ENCODE data around the gene ANXA8L1. TPM values are rescaled to one million over a fixed set of nuclear protein-coding genes. Genes with fewer than 3 reads are reported as not detected.
A peak's percentile ranks its signal among the peaks of the same experiment; 100 is the strongest.
"Not testable (repeated sequence)": the region's sequence is repeated elsewhere in the genome, so short reads cannot be mapped to it uniquely, and the experiment has no call there.

ANXA8L1 gene
- total and polyA plus RNA-seq, 2 of the 4 experiments (the other 2 are of a cell fraction) = 0.18 to 0.32 TPM

GRCh38 chr10:46386694-46387093, 11.1 kb downstream of the ANXA8L1 start:
- WGBS, 2 experiments (ENCODE audit: extremely low coverage in 2 of 2, insufficient read length in 1 of 2) = no CpG with 5 or more reads among the region's 4 CpGs
- intact Hi-C loops (cut with micrococcal nuclease) = not testable (repeated sequence)

GRCh38 chr10:46387309-46387902, 11.8 kb downstream of the ANXA8L1 start:
- H3K36me3 ChIP-seq (ENCODE audit: control insufficient read depth, insufficient read depth, low read length); H4K8ac ChIP-seq (ENCODE audit: low read depth in 2 of 2, low read length in 2 of 2); H2AK5ac ChIP-seq (ENCODE audit: low read depth, low read length); H3K23ac ChIP-seq (ENCODE audit: low read depth, low read length); H3K4ac ChIP-seq (ENCODE audit: low read depth, low read length); H3K18ac ChIP-seq (ENCODE audit: low read depth, low read length); H4K5ac ChIP-seq (ENCODE audit: low read depth, low read length); dilution Hi-C loops (cut with HindIII; ENCODE audit: low sequenced_read_pairs, unreplicated experiment); H3K56ac ChIP-seq (ENCODE audit: extremely low read depth, insufficient read depth, low read length); DNase-seq; BruUV-seq (replicated peaks); POLR2A ChIA-PET (ENCODE audit: unreplicated experiment); H2AFZ ChIP-seq (replicated peaks; ENCODE audit: low read length, poor library complexity); H2BK120ac ChIP-seq (ENCODE audit: low read depth, low read length); H2AK9ac ChIP-seq (replicated peaks; ENCODE audit: low read depth, low read length, poor library complexity); intact Hi-C loops (cut with micrococcal nuclease); H3K27ac ChIP-seq (ENCODE audit: insufficient read depth, low read length); CTCF ChIA-PET; H3K4me3 ChIP-seq (ENCODE audit: insufficient read depth, low read depth, low read length); H3K79me1 ChIP-seq (ENCODE audit: low read depth in 1 of 2, low read length in 2 of 2); H3K9me3 ChIP-seq (ENCODE audit: control insufficient read depth, insufficient read depth, low read length); H3K27me3 ChIP-seq (ENCODE audit: control insufficient read depth, insufficient read depth, low read length); H4K91ac ChIP-seq (ENCODE audit: insufficient read depth, low read depth, low read length); in situ Hi-C loops (cut with MboI; ENCODE audit: low sequenced_read_pairs); ATAC-seq (ENCODE audit: low read depth); H3K14ac ChIP-seq (replicated peaks; ENCODE audit: low read depth, low read length); H2BK5ac ChIP-seq (ENCODE audit: low read depth, low read length, poor library complexity, severe bottlenecking); H2BK20ac ChIP-seq (ENCODE audit: low read depth, low read length); H3K4me1 ChIP-seq (ENCODE audit: control insufficient read depth, insufficient read depth, low read length); H3K9ac ChIP-seq (ENCODE audit: low read depth, low read length); H3K9me1 ChIP-seq (ENCODE audit: insufficient read depth, low read length); H2BK15ac ChIP-seq (ENCODE audit: low read depth, low read length); H4K20me1 ChIP-seq (ENCODE audit: insufficient read depth, low read length); H3K4me2 ChIP-seq (ENCODE audit: low read depth, low read length): not testable (repeated sequence)
- no CpG with 5 or more reads among the region's 11 CpGs for WGBS, 2 experiments (ENCODE audit: extremely low coverage in 2 of 2, insufficient read length in 1 of 2)

More at GRCh38 chr10:46386694-46387093, 11.1 kb downstream of the ANXA8L1 start:
- dilution Hi-C loops (cut with HindIII; ENCODE audit: low sequenced_read_pairs, unreplicated experiment); CTCF ChIA-PET; H2AK5ac ChIP-seq (ENCODE audit: low read depth, low read length); H3K36me3 ChIP-seq (ENCODE audit: control insufficient read depth, insufficient read depth, low read length); H3K27me3 ChIP-seq (ENCODE audit: control insufficient read depth, insufficient read depth, low read length); H3K23ac ChIP-seq (ENCODE audit: low read depth, low read length); H4K5ac ChIP-seq (ENCODE audit: low read depth, low read length); H2AFZ ChIP-seq (replicated peaks; ENCODE audit: low read length, poor library complexity); H3K27ac ChIP-seq (ENCODE audit: insufficient read depth, low read length); H2BK20ac ChIP-seq (ENCODE audit: low read depth, low read length); H2BK120ac ChIP-seq (ENCODE audit: low read depth, low read length); in situ Hi-C loops (cut with MboI; ENCODE audit: low sequenced_read_pairs); H3K4me3 ChIP-seq (ENCODE audit: insufficient read depth, low read depth, low read length); H3K4me2 ChIP-seq (ENCODE audit: low read depth, low read length); H4K8ac ChIP-seq (ENCODE audit: low read depth in 2 of 2, low read length in 2 of 2); H3K14ac ChIP-seq (replicated peaks; ENCODE audit: low read depth, low read length); H2AK9ac ChIP-seq (replicated peaks; ENCODE audit: low read depth, low read length, poor library complexity); H3K4ac ChIP-seq (ENCODE audit: low read depth, low read length); DNase-seq; H4K20me1 ChIP-seq (ENCODE audit: insufficient read depth, low read length); H4K91ac ChIP-seq (ENCODE audit: insufficient read depth, low read depth, low read length); H2BK5ac ChIP-seq (ENCODE audit: low read depth, low read length, poor library complexity, severe bottlenecking); H3K9ac ChIP-seq (ENCODE audit: low read depth, low read length); POLR2A ChIA-PET (ENCODE audit: unreplicated experiment); H3K9me3 ChIP-seq (ENCODE audit: control insufficient read depth, insufficient read depth, low read length); BruUV-seq (replicated peaks); H3K4me1 ChIP-seq (ENCODE audit: control insufficient read depth, insufficient read depth, low read length); H3K79me1 ChIP-seq (ENCODE audit: low read depth in 1 of 2, low read length in 2 of 2); H3K9me1 ChIP-seq (ENCODE audit: insufficient read depth, low read length); H2BK15ac ChIP-seq (ENCODE audit: low read depth, low read length); H3K56ac ChIP-seq (ENCODE audit: extremely low read depth, insufficient read depth, low read length); H3K18ac ChIP-seq (ENCODE audit: low read depth, low read length): not testable (repeated sequence)
- ATAC-seq (ENCODE audit: low read depth) = peak; percentile 79
